ENCODE measurements around the gene PHF20. TPM values are rescaled to one million over a fixed set of nuclear protein-coding genes. Genes with fewer than 3 reads are reported as not detected.

Gene PHF20
- total and polyA plus RNA-seq, 2 of the 13 experiments (the other 11 are each of a cell fraction or from before 2014, with no cell fraction given) = 22.8 to 34.1 TPM

DNA sequence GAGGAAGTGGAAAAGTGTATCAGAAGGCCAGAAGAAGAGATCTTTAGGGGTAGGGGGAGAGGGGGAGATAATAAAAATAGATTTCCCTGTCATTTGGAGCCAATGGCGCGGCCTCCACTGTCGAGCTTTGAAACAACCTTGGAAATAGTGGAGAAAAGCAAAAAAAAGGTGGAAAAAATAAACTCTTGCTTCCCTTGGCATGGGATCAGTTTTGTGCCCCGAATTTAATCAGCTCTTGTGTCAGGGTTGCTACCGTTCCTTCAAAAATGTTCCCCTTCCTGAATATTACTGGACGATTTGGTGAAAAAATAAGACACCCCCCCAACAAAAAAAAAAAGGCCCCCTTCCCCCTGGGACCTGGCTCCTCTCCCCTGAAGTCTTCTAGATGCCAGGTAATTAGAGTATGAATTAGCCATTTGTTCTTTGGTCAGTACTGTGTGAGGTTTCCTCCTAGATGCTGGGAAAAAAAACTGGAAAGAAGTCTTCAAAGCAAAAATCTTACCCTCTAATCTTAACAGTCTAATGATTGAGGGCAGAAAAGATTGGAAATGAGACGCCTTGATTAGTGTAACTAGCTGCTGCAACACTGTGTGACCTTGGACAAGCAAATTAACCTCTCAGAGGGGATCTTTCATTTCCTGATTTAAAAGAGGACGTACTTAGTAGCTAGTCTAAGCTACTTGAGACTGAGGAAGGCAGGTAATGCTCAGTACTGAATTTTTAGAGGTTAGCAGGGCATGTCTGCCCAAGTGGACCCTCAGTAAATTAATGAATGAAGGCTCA is 28.9 kb upstream of the PHF20 start (continued):
- TF ChIP-seq, protein P1, sequence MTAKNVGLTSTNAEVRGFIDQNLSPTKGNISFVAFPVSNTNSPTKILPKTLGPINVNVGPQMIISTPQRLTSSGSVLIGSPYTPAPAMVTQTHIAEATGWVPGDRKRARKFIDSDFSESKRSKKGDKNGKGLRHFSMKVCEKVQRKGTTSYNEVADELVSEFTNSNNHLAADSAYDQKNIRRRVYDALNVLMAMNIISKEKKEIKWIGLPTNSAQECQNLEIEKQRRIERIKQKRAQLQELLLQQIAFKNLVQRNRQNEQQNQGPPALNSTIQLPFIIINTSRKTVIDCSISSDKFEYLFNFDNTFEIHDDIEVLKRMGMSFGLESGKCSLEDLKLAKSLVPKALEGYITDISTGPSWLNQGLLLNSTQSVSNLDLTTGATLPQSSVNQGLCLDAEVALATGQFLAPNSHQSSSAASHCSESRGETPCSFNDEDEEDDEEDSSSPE (CRISPR knock-in tag; IDR thresholded peaks at IDR 0.05) = no peak; the same call in 1 of the 2 replicates
- TF ChIP-seq NR2F2 (IDR thresholded peaks at IDR 0.05; ENCODE audit: borderline replicate concordance, low read depth) (0 out of 2 replicates have a peak, but pooled peaks have one; percentile 1), TBL1XR1 (IDR thresholded peaks at IDR 0.05; ENCODE audit: borderline replicate concordance, low read length, partially characterized antibody) (no peak), ZNF276 (CRISPR knock-in tag; IDR thresholded peaks at IDR 0.05; ENCODE audit: low read depth) (no peak; the same call in 1 of the 2 replicates), ZNF562 (CRISPR knock-in tag; IDR thresholded peaks at IDR 0.05; ENCODE audit: borderline replicate concordance) (no peak), NR2C2 (CRISPR knock-in tag; IDR thresholded peaks at IDR 0.05; ENCODE audit: borderline replicate concordance) (no peak), KDM6A (CRISPR knock-in tag; IDR thresholded peaks at IDR 0.05; ENCODE audit: low read depth) (no peak), ZNF737 (CRISPR knock-in tag; IDR thresholded peaks at IDR 0.05; ENCODE audit: borderline replicate concordance) (no peak), ZMYM4 (CRISPR knock-in tag; IDR thresholded peaks at IDR 0.05) (no peak), MYC (CRISPR knock-in tag; IDR thresholded peaks at IDR 0.05; ENCODE audit: borderline replicate concordance) (no peak), MTERF4 (CRISPR knock-in tag; IDR thresholded peaks at IDR 0.05) (no peak), ZNF510 (CRISPR knock-in tag; IDR thresholded peaks at IDR 0.05; ENCODE audit: low read depth) (no peak), MED1 (CRISPR knock-in tag; IDR thresholded peaks at IDR 0.05) (no peak), LCORL (IDR thresholded peaks at IDR 0.05) (no peak), LCORL (CRISPR knock-in tag; IDR thresholded peaks at IDR 0.05) (0 out of 2 replicates have a peak, but pooled peaks have one; percentile 2), SRY (CRISPR knock-in tag; IDR thresholded peaks at IDR 0.05) (no peak)
- TF ChIP-seq, protein P2, sequence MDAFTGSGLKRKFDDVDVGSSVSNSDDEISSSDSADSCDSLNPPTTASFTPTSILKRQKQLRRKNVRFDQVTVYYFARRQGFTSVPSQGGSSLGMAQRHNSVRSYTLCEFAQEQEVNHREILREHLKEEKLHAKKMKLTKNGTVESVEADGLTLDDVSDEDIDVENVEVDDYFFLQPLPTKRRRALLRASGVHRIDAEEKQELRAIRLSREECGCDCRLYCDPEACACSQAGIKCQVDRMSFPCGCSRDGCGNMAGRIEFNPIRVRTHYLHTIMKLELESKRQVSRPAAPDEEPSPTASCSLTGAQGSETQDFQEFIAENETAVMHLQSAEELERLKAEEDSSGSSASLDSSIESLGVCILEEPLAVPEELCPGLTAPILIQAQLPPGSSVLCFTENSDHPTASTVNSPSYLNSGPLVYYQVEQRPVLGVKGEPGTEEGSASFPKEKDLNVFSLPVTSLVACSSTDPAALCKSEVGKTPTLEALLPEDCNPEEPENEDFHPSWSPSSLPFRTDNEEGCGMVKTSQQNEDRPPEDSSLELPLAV (CRISPR knock-in tag; conservative IDR thresholded peaks at IDR 0.05; ENCODE audit: low read depth) = no peak
- TF ChIP-seq, protein P3, sequence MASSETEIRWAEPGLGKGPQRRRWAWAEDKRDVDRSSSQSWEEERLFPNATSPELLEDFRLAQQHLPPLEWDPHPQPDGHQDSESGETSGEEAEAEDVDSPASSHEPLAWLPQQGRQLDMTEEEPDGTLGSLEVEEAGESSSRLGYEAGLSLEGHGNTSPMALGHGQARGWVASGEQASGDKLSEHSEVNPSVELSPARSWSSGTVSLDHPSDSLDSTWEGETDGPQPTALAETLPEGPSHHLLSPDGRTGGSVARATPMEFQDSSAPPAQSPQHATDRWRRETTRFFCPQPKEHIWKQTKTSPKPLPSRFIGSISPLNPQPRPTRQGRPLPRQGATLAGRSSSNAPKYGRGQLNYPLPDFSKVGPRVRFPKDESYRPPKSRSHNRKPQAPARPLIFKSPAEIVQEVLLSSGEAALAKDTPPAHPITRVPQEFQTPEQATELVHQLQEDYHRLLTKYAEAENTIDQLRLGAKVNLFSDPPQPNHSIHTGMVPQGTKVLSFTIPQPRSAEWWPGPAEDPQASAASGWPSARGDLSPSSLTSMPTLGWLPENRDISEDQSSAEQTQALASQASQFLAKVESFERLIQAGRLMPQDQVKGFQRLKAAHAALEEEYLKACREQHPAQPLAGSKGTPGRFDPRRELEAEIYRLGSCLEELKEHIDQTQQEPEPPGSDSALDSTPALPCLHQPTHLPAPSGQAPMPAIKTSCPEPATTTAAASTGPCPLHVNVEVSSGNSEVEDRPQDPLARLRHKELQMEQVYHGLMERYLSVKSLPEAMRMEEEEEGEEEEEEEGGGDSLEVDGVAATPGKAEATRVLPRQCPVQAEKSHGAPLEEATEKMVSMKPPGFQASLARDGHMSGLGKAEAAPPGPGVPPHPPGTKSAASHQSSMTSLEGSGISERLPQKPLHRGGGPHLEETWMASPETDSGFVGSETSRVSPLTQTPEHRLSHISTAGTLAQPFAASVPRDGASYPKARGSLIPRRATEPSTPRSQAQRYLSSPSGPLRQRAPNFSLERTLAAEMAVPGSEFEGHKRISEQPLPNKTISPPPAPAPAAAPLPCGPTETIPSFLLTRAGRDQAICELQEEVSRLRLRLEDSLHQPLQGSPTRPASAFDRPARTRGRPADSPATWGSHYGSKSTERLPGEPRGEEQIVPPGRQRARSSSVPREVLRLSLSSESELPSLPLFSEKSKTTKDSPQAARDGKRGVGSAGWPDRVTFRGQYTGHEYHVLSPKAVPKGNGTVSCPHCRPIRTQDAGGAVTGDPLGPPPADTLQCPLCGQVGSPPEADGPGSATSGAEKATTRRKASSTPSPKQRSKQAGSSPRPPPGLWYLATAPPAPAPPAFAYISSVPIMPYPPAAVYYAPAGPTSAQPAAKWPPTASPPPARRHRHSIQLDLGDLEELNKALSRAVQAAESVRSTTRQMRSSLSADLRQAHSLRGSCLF (CRISPR knock-in tag; IDR thresholded peaks at IDR 0.05; ENCODE audit: borderline replicate concordance) = no peak; the same call in 1 of the 2 replicates
